Testis (tissue), 2 donors: ENCODE results near the gene ACER3.

Experiments used
- POLR2A ChIP-seq: fragments of 450-650 bp; IDR thresholded peaks from one replicate; pipeline ENCODE4 v1.6.1; 2017; ENCODE audit warnings: antibody characterized with exemption, mild to moderate bottlenecking, moderate library complexity
- TF ChIP-seq, protein P1 (sequence below), 3 experiments: fragments of 450-650 bp in 2 of 3; fragments of 200-600 bp in 1 of 3; sonication (generic) in 1 of 3; IDR thresholded peaks; one replicate each; pipeline ENCODE4 v1.5.1; 2016 to 2019; ENCODE audit warnings: antibody characterized with exemption in 3 of 3, mild to moderate bottlenecking in 2 of 3, moderate library complexity in 1 of 3

GRCh38 chr11:77059806-77060205 is 199.1 kb downstream of the ACER3 start:
- TF ChIP-seq, protein P1, sequence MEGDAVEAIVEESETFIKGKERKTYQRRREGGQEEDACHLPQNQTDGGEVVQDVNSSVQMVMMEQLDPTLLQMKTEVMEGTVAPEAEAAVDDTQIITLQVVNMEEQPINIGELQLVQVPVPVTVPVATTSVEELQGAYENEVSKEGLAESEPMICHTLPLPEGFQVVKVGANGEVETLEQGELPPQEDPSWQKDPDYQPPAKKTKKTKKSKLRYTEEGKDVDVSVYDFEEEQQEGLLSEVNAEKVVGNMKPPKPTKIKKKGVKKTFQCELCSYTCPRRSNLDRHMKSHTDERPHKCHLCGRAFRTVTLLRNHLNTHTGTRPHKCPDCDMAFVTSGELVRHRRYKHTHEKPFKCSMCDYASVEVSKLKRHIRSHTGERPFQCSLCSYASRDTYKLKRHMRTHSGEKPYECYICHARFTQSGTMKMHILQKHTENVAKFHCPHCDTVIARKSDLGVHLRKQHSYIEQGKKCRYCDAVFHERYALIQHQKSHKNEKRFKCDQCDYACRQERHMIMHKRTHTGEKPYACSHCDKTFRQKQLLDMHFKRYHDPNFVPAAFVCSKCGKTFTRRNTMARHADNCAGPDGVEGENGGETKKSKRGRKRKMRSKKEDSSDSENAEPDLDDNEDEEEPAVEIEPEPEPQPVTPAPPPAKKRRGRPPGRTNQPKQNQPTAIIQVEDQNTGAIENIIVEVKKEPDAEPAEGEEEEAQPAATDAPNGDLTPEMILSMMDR (IDR thresholded peaks at IDR 0.05): no peak
- TF ChIP-seq POLR2A: no peak
